Stomach (tissue), 9 donors: Measurements from ENCODE around the gene MYO18A. TPM values are rescaled to one million over a fixed set of nuclear protein-coding genes. Genes with fewer than 3 reads are reported as not detected.

Source experiments
- DNase-seq, 2 donors: peaks; one replicate each; pipeline versions ENCODE4 v3.0.0 to v3.0.0-alpha.2; 2013 to 2019
- H3K27ac ChIP-seq, 5 donors: fragments of 200-600 bp in 4 of 5; sonication (generic) in 4 of 5; one replicate each; pipeline ENCODE4 v1.5.1; 2013 to 2019; ENCODE audit warnings: mild to moderate bottlenecking in 1 of 5, moderate library complexity in 1 of 5
- H3K27me3 ChIP-seq, 3 donors: fragments of 200-600 bp; sonication (generic); one replicate each; pipeline ENCODE4 v1.5.1; 2017 to 2019; ENCODE audit warnings: mixed run types in 1 of 3
- H3K36me3 ChIP-seq, 4 donors: fragments of 200-600 bp; sonication (generic); 1 replicate in 3 of 4; 2 replicates in 1 of 4; pipeline ENCODE4 v1.5.1; 2016 to 2019
- H3K4me1 ChIP-seq, 4 donors: fragments of 200-600 bp; sonication (generic); one replicate each; pipeline ENCODE4 v1.5.1; 2016 to 2019
- H3K4me3 ChIP-seq, 4 donors: fragments of 200-600 bp; sonication (generic) in 3 of 4; one replicate each; pipeline ENCODE4 v1.5.1; 2016 to 2019; ENCODE audit warnings: mild to moderate bottlenecking in 1 of 4
- H3K9me3 ChIP-seq, 4 donors: fragments of 200-600 bp; sonication (generic); one replicate each; pipeline ENCODE4 v1.5.1; 2016 to 2019
- EP300 ChIP-seq: sonication (generic); formaldehyde crosslinking; IDR thresholded peaks from one replicate; pipeline ENCODE4 v1.6.1; 2017; ENCODE audit warnings: antibody characterized with exemption
- POLR2A ChIP-seq, 4 donors: fragments of 450-650 bp; IDR thresholded peaks; one replicate each; pipeline ENCODE4 v1.6.1; 2016; ENCODE audit warnings: antibody characterized with exemption in 4 of 4, control low read depth in 2 of 4, mild to moderate bottlenecking in 1 of 4, moderate library complexity in 1 of 4
- POLR2AphosphoS5 ChIP-seq, 3 donors: sonication (generic); formaldehyde crosslinking; IDR thresholded peaks; one replicate each; pipeline ENCODE4 v1.6.1; 2016; ENCODE audit warnings: antibody characterized with exemption in 3 of 3
- WGBS, 5 donors: extraction: QIAGEN DNeasy Blood & Tissue Kit in 3 of 5; methylation state at CpG; one replicate each; pipeline versions ENCODE4 v1.1.5 to v1.1.7; 2013 to 2018; 5-methylcytosine and 5-hydroxymethylcytosine counted together
- intact Hi-C: fragments of 100-400 bp; cut with DNase I; formaldehyde crosslinking; loops from one replicate; pipeline ENCODE4 v1.15.1; 2023; ENCODE audit warnings: low total_unique reads
- polyA plus RNA-seq, 3 donors: library from polyadenylated mRNA; stranded (reverse); fragments of 200-250 nt; gene quantifications; one replicate each; pipeline ENCODE4 v1.2.3, GENCODE V29; 2013
- total RNA-seq, 5 donors: library from RNA; depleted of rRNA; stranded (reverse); fragments of >200 nt; gene quantifications; one replicate each; pipeline versions ENCODE4 v1.1.0 to v1.2.3, GENCODE V29; 2014 to 2016
- TF ChIP-seq, protein P1 (sequence below), 7 experiments: fragments of 450-650 bp in 4 of 7; fragments of 200-600 bp in 3 of 7; sonication (generic) in 3 of 7; IDR thresholded peaks; one replicate each; pipeline ENCODE4 v1.5.1; 2016 to 2019; ENCODE audit warnings: antibody characterized with exemption in 7 of 7, control low read depth in 2 of 7, mild to moderate bottlenecking in 1 of 7
- donor health status: healthy with polysubstance abuse.
- donor health status: Bipolar disorder and iron deficiency.
- donor health status: healthy.

The MYO18A gene
- total and polyA plus RNA-seq, 8 donors: 16.5 to 305 (median 55.5) TPM

DNA sequence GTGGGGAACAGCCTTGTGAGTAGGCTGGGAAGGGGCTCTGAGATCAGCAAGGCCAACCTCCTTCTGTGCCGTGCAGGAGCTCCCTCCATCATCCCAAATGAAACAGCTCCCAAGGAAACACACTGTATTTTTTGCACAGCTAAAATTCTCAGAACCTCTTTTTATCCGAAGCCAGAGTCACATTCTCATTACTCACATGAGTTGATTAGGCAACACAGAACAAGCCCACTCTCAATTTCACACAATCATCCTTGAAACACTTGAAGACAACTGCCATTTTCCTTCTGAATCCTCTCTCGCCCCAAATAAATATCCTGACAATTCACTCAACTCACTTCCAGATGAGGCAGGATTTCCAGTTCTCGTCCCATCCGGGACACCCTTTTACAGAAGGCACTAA is 66.1 kb downstream of the MYO18A start:
- TF ChIP-seq, protein P1, sequence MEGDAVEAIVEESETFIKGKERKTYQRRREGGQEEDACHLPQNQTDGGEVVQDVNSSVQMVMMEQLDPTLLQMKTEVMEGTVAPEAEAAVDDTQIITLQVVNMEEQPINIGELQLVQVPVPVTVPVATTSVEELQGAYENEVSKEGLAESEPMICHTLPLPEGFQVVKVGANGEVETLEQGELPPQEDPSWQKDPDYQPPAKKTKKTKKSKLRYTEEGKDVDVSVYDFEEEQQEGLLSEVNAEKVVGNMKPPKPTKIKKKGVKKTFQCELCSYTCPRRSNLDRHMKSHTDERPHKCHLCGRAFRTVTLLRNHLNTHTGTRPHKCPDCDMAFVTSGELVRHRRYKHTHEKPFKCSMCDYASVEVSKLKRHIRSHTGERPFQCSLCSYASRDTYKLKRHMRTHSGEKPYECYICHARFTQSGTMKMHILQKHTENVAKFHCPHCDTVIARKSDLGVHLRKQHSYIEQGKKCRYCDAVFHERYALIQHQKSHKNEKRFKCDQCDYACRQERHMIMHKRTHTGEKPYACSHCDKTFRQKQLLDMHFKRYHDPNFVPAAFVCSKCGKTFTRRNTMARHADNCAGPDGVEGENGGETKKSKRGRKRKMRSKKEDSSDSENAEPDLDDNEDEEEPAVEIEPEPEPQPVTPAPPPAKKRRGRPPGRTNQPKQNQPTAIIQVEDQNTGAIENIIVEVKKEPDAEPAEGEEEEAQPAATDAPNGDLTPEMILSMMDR (IDR thresholded peaks at IDR 0.05): no peak
- TF ChIP-seq POLR2A (IDR thresholded peaks at IDR 0.05): no peak
- no peak for TF ChIP-seq POLR2AphosphoS5 (IDR thresholded peaks at IDR 0.05)
- no peak for TF ChIP-seq EP300
- intact Hi-C loops: loop anchor here (5.0 kb wide), 1 partner anchor 147 kb away; no protein-coding TSS in a partner anchor
- Histone ChIP-seq H3K36me3 (peaks cover 40 to 91% (median 90%) of the 10 kb centered on the region in 4 donors), H3K27me3 (no peaks in the 10 kb centered on the region), H3K9me3 (no peaks in the 10 kb centered on the region), H3K27ac (no peak overlapping the region), H3K4me1 (peaks cover 5 to 25% (median 12%) of the 10 kb centered on the region in 4 donors), H3K4me3 (no peak overlapping the region)
- no peak for DNase-seq
- WGBS, 5 donors: 81 to 94% (median 90%) methylated on average over 5 of the region's 5 CpGs

DNA sequence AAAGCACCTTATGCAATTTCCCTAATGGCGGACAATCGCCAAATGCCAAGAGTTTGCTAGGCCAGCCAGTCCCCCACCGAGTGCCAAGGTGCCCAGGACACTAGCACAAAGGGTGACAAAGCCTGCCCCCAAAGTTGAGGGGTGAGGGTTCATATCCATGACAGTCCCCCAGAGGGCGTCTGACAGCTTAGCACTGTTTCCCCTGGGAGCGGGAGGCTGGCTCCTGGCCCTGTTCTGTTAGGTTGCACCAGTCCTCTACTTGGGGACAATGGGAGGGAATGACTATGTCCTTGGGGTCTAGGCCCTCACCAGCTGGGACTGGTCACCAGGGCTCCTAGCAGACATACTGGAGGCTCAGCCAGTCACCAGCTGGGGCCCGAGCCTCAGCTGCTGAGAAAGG is 66.9 kb downstream of the MYO18A start:
- Histone ChIP-seq H3K9me3 (no peaks in the 10 kb centered on the region), H3K4me1 (peaks cover 5 to 32% (median 12%) of the 10 kb centered on the region in 4 donors), H3K4me3 (no peak overlapping the region), H3K36me3 (peaks cover 39 to 91% (median 90%) of the 10 kb centered on the region in 4 donors), H3K27ac (no peak overlapping the region), H3K27me3 (no peaks in the 10 kb centered on the region)
- intact Hi-C loops: loop anchor here (5.0 kb wide), 1 partner anchor 146 kb away; no protein-coding TSS in a partner anchor
- 85 to 96% (median 89%) methylated on average over 4 to 6 of the region's 6 CpGs for WGBS, 5 donors
- TF ChIP-seq POLR2AphosphoS5 (IDR thresholded peaks at IDR 0.05) (no peak), POLR2A (IDR thresholded peaks at IDR 0.05) (no peak), EP300 (no peak)
- TF ChIP-seq, protein P1 (IDR thresholded peaks at IDR 0.05): no peak
- no peak for DNase-seq

DNA sequence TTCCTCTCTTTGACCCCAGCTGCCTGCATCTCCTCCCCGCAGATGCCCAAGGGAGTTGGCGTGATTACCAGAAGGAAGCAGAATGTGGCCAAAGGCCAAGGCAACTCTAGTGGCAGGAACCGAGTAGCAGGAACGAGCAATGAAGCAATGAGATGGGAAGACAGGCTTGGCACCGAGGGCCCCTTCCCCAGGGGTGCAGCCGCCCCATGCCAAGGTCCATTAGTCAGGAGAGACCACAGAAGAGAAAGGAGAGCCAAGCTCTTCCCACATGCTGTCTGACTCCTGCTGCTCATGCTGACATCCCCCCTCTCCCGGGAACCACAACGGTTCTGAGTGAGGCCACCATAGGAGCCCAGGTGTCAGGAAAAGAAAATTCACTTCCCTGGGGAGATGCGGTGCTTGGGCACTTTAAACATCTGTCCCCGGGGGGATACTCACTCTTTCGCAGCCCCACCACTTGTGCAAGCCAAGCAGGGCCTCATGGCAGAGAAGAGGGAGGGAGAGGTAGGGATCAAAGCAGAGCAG is 67.4 kb downstream of the MYO18A start:
- intact Hi-C loops: loop anchor here (5.0 kb wide), 1 partner anchor 146 kb away; no protein-coding TSS in a partner anchor
- H3K4me3 ChIP-seq: no peak overlapping the region
- peaks cover 5 to 37% (median 12%) of the 10 kb centered on the region in 4 donors for H3K4me1 ChIP-seq
- no peaks in the 10 kb centered on the region for H3K9me3 ChIP-seq
- DNase-seq: peak in 1 of 2 donors; percentile 28
- peaks cover 39 to 91% (median 90%) of the 10 kb centered on the region in 4 donors for H3K36me3 ChIP-seq
- 56 to 73% (median 66%) methylated on average over 11 of the region's 11 CpGs for WGBS, 5 donors
- H3K27me3 ChIP-seq: no peaks in the 10 kb centered on the region
- TF ChIP-seq POLR2A (IDR thresholded peaks at IDR 0.05): no peak
- TF ChIP-seq EP300: no peak
- TF ChIP-seq, protein P1 (IDR thresholded peaks at IDR 0.05): no peak
- no peak for TF ChIP-seq POLR2AphosphoS5 (IDR thresholded peaks at IDR 0.05)
- peak overlapping the region in 1 of 5 donors; percentile 34 for H3K27ac ChIP-seq

DNA sequence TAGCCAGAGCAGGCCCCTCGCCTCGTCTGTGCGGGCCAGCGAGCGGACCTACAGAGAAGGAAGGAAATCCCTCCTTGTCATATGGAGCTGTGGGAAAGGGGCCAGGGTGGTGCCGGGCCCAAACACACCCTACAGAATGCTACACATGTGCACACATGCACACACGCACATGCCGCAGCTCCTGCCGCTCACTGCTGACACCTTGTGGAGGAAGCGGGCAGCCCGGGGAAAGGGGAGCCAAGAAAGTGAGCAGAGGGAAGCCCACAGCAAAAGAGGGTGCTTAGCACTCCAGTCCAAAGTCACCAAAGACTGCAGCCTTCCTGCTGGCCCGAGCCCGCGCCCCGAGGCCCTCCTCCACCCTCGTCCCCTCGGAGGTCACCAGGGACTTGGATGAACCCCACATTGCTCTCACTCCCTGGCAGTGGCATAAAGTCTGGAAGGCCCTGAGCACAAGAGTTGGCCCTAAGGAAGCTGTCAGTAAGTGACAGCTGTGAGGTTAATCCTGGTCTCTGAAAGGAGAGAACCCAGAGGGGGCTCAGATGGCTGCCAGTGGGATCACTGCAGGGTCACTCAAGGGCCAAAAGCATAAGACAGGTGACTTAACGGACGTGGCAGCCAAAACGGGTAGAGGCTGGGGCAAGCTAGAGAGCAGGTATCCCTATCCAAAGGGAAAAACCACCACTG is 68.2 kb downstream of the MYO18A start:
- Histone ChIP-seq H3K4me1 (peaks cover 5 to 34% (median 12%) of the 10 kb centered on the region in 4 donors), H3K9me3 (no peaks in the 10 kb centered on the region), H3K36me3 (peaks cover 41 to 94% (median 92%) of the 10 kb centered on the region in 4 donors), H3K27ac (peak overlapping the region in 1 of 5 donors; percentile 34), H3K4me3 (no peak overlapping the region), H3K27me3 (no peaks in the 10 kb centered on the region)
- TF ChIP-seq POLR2AphosphoS5 (IDR thresholded peaks at IDR 0.05) (peak in 1 of 3 donors; percentile 65), POLR2A (IDR thresholded peaks at IDR 0.05) (no peak)
- TF ChIP-seq, protein P1 (IDR thresholded peaks at IDR 0.05): peak in 5 of 7 experiments; percentile 74 to 87 (median 83)
- intact Hi-C loops: loop anchor here (5.0 kb wide), 1 partner anchor 145 kb away; no protein-coding TSS in a partner anchor
- 22 to 38% (median 27%) methylated on average over 18 to 20 of the region's 20 CpGs for WGBS, 5 donors
- DNase-seq: peak; percentile 72 to 90
